Activated B cell treated with CpG ODN at 0.5 μM for 24 hours (primary cell): ENCODE measurements around the gene AACS. TPM values are rescaled to one million over a fixed set of nuclear protein-coding genes. Genes with fewer than 3 reads are reported as not detected.

ENCODE experiments used
- ATAC-seq: fragments of 200-7000 bp; cut with Tn5 transposase; one replicate; pipeline ENCODE4 v1.10.0; 2021; ENCODE audit warnings: low read depth, mild to moderate bottlenecking, moderate library complexity
- CTCF ChIA-PET: fragments of 350-600 bp; sonication (Branson Sonifier 250); formaldehyde crosslinking; loops from one replicate; lab custom pipeline; 2021; ENCODE audit warnings: antibody characterized with exemption; lab: Charles Lee
- POLR2A ChIA-PET: fragments of 350-600 bp; sonication (Branson Sonifier 250); formaldehyde crosslinking; loops from one replicate; lab custom pipeline; 2021; ENCODE audit warnings: antibody characterized with exemption; lab: Charles Lee
- DNase-seq: peaks from one replicate; pipeline ENCODE4 v3.0.0; 2022
- H3K27ac Mint-ChIP-seq: one replicate; pipeline ENCODE4 v1.8.0; 2020; ENCODE audit warnings: mixed read lengths
- H3K27me3 Mint-ChIP-seq: one replicate; pipeline ENCODE4 v1.8.0; 2021; ENCODE audit warnings: mixed read lengths
- H3K36me3 Mint-ChIP-seq: one replicate; pipeline ENCODE4 v1.8.0; 2021; ENCODE audit warnings: low read depth, mixed read lengths
- H3K4me1 Mint-ChIP-seq: one replicate; pipeline ENCODE4 v1.8.0; 2021; ENCODE audit warnings: mixed read lengths
- H3K4me3 Mint-ChIP-seq: one replicate; pipeline ENCODE4 v1.8.0; 2020; ENCODE audit warnings: mild to moderate bottlenecking, mixed read lengths
- H3K9me3 Mint-ChIP-seq: one replicate; pipeline ENCODE4 v1.8.0; 2020; ENCODE audit warnings: mixed read lengths
- CTCF ChIP-seq: fragments of 200-600 bp; IDR thresholded peaks from one replicate; pipeline ENCODE4 v1.8.0; 2022; ENCODE audit warnings: antibody characterized with exemption, mild to moderate bottlenecking
- intact Hi-C: fragments of 100-400 bp; cut with micrococcal nuclease; formaldehyde crosslinking; loops from one replicate; pipeline ENCODE4 v1.15.1; 2024
- total RNA-seq: library from RNA; stranded (reverse); gene quantifications from 2 replicates; pipeline ENCODE4 v1.2.3, GENCODE V29; 2022

The AACS gene
- total RNA-seq, 1 donor from 2014 or later, result 18.7 TPM

GRCh38 chr12:125092872-125093680 is 27.8 kb downstream of the AACS start:
- no peaks in the 10 kb centered on the region for H3K4me1 Mint-ChIP-seq

GRCh38 chr12:125093681-125094330 is 28.6 kb downstream of the AACS start:
- TF ChIP-seq CTCF, result no peak
- CTCF ChIA-PET, result no interaction called here

More at GRCh38 chr12:125092872-125093680, 27.8 kb downstream of the AACS start:
- no peak for TF ChIP-seq CTCF
- POLR2A ChIA-PET, result no interaction called here
- Mint-ChIP-seq H3K27me3 (no peaks in the 10 kb centered on the region), H3K36me3 (peaks cover 9% of the 10 kb centered on the region), H3K4me3 (no peak overlapping the region), H3K9me3 (no peaks in the 10 kb centered on the region), H3K27ac (no peak overlapping the region)
- ATAC-seq (no peak), DNase-seq (no peak)
- CTCF ChIA-PET, result no interaction called here
- intact Hi-C loops, result no loop called here

GRCh38 chr12:125096894-125097293 is 31.7 kb downstream of the AACS start:
- ChIA-PET POLR2A (no interaction called here), CTCF (no interaction called here)
- Mint-ChIP-seq H3K36me3 (peaks cover 9% of the 10 kb centered on the region), H3K9me3 (no peaks in the 10 kb centered on the region), H3K27me3 (no peaks in the 10 kb centered on the region), H3K27ac (no peak overlapping the region), H3K4me3 (no peak overlapping the region), H3K4me1 (no peaks in the 10 kb centered on the region)
- DNase-seq, result no peak
- no peak for TF ChIP-seq CTCF
- no peak for ATAC-seq
- intact Hi-C loops, result no loop called here

More at GRCh38 chr12:125093681-125094330, 28.6 kb downstream of the AACS start:
- Mint-ChIP-seq H3K36me3 (peaks cover 9% of the 10 kb centered on the region), H3K4me3 (no peak overlapping the region), H3K4me1 (no peaks in the 10 kb centered on the region), H3K27me3 (no peaks in the 10 kb centered on the region), H3K27ac (no peak overlapping the region), H3K9me3 (no peaks in the 10 kb centered on the region)
- POLR2A ChIA-PET, result no interaction called here
- no peak for DNase-seq
- intact Hi-C loops, result no loop called here
- no peak for ATAC-seq

- Mint-ChIP-seq H3K27ac (no peak overlapping the region), H3K27me3 (no peaks in the 10 kb centered on the region), H3K36me3 (peaks cover 7% of the 10 kb centered on the region), H3K9me3 (no peaks in the 10 kb centered on the region), H3K4me3 (no peak overlapping the region), H3K4me1 (no peaks in the 10 kb centered on the region)
- no peak for ATAC-seq
- DNase-seq, result no peak
- CTCF ChIA-PET, result no interaction called here
- intact Hi-C loops, result no loop called here
- POLR2A ChIA-PET, result no interaction called here
- TF ChIP-seq CTCF, result no peak
These were observed 32.2 kb downstream of the AACS start for GRCh38 chr12:125097427-125097826.

- CTCF ChIA-PET, result interaction anchor here (0.5 kb wide), 1 partner anchor 634 kb away, joined by 3 read pairs; no protein-coding TSS in a partner anchor
- DNase-seq, result no peak
- Mint-ChIP-seq H3K4me3 (no peak overlapping the region), H3K27me3 (no peaks in the 10 kb centered on the region), H3K4me1 (no peaks in the 10 kb centered on the region), H3K9me3 (no peaks in the 10 kb centered on the region), H3K27ac (no peak overlapping the region), H3K36me3 (peaks cover 14% of the 10 kb centered on the region)
- no peak for ATAC-seq
- POLR2A ChIA-PET, result interaction anchor here (0.7 kb wide), 1 partner anchor 143 kb away, joined by 3 read pairs; no protein-coding TSS in a partner anchor
- intact Hi-C loops, result no loop called here
- no peak for TF ChIP-seq CTCF
These were observed 33.6 kb downstream of the AACS start for GRCh38 chr12:125098676-125099408.
